BE2C (cell line): ENCODE measurements around the gene TRABD2B.

Experiments used
- DNase-seq: peaks from one replicate; pipeline ENCODE4 v3.0.0-alpha.2; 2020
- H3K27me3 ChIP-seq: fragments of 250-450 bp; sonication (Bioruptor Pico); 2 replicates; pipeline ENCODE4 v1.5.1; 2020; ENCODE audit warnings: mild to moderate bottlenecking
- H3K36me3 ChIP-seq: fragments of 250-450 bp; sonication (Bioruptor Pico); 2 replicates; pipeline ENCODE4 v1.5.1; 2020; ENCODE audit warnings: mild to moderate bottlenecking
- H3K4me1 ChIP-seq: fragments of 250-450 bp; sonication (Bioruptor Pico); 2 replicates; pipeline ENCODE4 v1.5.1; 2020
- H3K4me3 ChIP-seq: 2 replicates; pipeline ENCODE4 v1.5.1; 2011; ENCODE audit warnings: low read depth, low read length
- H3K9me3 ChIP-seq: fragments of 250-450 bp; sonication (Bioruptor Pico); 2 replicates; pipeline ENCODE4 v1.5.1; 2020
- TF ChIP-seq, protein P1 (sequence below): IDR thresholded peaks from 2 replicates; pipeline ENCODE4 v1.5.1; 2012; ENCODE audit warnings: mild to moderate bottlenecking, low read depth, low read length

Gene TRABD2B

DNA sequence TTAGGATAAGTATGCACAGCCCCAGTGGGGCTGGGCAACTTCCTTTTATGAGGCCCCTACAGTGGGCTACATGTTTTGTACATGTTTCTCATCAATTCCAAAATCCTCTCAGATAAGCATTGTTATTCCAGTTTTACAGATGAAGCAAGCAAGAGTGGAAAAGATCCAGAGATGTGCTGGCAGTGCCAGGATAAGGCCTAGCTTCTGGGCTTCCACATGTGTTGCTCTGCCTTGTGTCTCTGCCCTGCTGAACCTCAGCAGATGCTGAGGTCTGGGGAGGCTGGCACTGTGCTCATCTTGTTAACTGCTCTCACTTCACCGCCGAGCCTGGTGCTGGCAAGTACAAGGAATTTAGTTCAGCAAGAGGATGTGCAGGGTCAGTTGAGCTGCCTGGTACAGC, 202.1 kb downstream of the TRABD2B start:
- H3K36me3 ChIP-seq, result no peaks in the 10 kb centered on the region
- no peaks in the 10 kb centered on the region for H3K9me3 ChIP-seq
- no peak for DNase-seq
- H3K4me1 ChIP-seq, result no peaks in the 10 kb centered on the region
- TF ChIP-seq, protein P1, sequence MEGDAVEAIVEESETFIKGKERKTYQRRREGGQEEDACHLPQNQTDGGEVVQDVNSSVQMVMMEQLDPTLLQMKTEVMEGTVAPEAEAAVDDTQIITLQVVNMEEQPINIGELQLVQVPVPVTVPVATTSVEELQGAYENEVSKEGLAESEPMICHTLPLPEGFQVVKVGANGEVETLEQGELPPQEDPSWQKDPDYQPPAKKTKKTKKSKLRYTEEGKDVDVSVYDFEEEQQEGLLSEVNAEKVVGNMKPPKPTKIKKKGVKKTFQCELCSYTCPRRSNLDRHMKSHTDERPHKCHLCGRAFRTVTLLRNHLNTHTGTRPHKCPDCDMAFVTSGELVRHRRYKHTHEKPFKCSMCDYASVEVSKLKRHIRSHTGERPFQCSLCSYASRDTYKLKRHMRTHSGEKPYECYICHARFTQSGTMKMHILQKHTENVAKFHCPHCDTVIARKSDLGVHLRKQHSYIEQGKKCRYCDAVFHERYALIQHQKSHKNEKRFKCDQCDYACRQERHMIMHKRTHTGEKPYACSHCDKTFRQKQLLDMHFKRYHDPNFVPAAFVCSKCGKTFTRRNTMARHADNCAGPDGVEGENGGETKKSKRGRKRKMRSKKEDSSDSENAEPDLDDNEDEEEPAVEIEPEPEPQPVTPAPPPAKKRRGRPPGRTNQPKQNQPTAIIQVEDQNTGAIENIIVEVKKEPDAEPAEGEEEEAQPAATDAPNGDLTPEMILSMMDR, result no peak
- H3K4me3 ChIP-seq, result no peak overlapping the region
- H3K27me3 ChIP-seq, result no peaks in the 10 kb centered on the region

DNA sequence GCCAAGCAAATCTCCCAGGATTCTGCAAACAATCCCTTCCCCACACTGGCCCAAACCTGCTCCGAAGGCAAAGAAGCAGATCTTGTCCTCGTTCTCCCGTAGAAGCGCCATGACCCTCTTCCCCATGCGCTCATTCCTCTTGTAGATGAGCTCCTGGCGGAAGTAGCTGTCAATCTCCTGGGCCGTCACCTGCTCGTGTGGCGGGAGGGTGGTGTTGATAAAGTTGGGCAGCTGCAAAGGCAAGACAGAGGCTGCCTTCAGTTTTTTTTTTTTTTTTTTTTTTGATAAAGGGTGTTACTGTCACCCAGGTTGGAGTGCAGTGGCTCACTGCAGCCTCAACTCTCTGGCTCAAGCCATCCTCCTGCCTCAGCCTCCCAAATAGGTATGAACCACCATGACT, 202.7 kb downstream of the TRABD2B start:
- Histone ChIP-seq H3K36me3 (no peaks in the 10 kb centered on the region), H3K4me3 (no peak overlapping the region), H3K9me3 (no peaks in the 10 kb centered on the region), H3K27me3 (no peaks in the 10 kb centered on the region), H3K4me1 (no peaks in the 10 kb centered on the region)
- TF ChIP-seq, protein P1, result no peak
- DNase-seq, result no peak

DNA sequence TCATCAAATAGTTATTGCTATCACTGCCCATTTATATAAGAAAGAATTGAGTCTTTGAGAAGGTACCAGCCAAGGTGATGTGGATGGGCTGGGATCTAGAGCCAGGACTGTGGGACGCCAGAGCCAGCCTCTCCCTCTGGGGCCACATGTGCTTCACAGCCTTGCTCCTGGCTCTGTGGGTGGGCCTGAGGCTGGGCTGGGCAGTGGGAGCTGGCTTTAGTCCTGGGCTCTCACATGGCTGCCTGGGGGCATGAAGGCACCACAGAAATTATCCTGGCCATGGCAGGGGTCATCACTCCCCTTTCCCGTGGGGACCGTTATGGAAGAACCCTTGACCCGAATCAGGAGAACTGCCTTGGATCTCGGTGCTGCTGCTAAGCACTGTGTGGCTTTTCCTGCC, 203.1 kb downstream of the TRABD2B start:
- Histone ChIP-seq H3K4me1 (no peaks in the 10 kb centered on the region), H3K4me3 (no peak overlapping the region), H3K27me3 (no peaks in the 10 kb centered on the region), H3K9me3 (no peaks in the 10 kb centered on the region), H3K36me3 (no peaks in the 10 kb centered on the region)
- no peak for DNase-seq
- TF ChIP-seq, protein P1, result no peak

DNA sequence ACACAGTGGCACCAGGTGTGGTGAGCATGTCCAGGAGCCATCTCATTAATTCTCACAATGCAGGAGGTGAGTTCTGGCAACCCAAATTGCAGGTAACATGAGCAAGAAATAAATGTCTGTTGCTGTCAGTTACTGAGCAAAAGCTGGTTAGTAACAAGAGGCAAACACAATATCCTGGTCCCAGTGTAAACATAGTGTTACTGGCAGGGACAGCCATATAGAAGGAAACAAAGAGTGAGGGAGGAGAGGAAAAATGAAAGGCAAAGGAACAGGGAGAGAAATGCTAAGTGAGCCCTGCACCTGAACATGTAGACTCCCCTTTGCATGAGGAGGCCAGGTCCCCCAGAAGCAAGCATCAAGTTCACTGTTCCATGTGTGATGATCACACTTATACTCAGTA, 203.6 kb downstream of the TRABD2B start:
- TF ChIP-seq, protein P1, result no peak
- Histone ChIP-seq H3K36me3 (no peaks in the 10 kb centered on the region), H3K4me1 (no peaks in the 10 kb centered on the region), H3K27me3 (no peaks in the 10 kb centered on the region), H3K9me3 (no peaks in the 10 kb centered on the region), H3K4me3 (no peak overlapping the region)
- no peak for DNase-seq

DNA sequence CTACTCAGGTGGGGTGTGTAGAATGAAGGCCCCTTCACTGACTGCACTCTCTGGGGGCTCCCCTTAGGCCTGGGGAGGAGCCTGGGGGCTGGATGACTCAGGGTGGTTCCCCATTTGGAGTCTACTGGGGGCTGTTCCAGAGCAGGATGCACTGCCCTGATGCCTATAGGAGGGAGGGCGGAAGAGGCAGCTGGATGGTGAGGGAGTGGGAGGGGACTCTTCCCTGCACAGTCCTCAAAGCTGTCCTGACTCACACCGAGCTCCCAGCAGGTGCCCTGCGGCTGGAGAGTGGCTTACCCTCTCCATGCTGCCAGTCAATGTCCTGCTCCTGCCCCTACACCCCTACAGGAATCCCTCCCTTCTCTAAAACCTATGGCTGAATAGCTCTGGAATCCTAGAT, 204.4 kb downstream of the TRABD2B start:
- no peak for DNase-seq
- Histone ChIP-seq H3K36me3 (no peaks in the 10 kb centered on the region), H3K4me3 (no peak overlapping the region), H3K9me3 (no peaks in the 10 kb centered on the region), H3K27me3 (no peaks in the 10 kb centered on the region), H3K4me1 (no peaks in the 10 kb centered on the region)
- TF ChIP-seq, protein P1, result no peak

DNA sequence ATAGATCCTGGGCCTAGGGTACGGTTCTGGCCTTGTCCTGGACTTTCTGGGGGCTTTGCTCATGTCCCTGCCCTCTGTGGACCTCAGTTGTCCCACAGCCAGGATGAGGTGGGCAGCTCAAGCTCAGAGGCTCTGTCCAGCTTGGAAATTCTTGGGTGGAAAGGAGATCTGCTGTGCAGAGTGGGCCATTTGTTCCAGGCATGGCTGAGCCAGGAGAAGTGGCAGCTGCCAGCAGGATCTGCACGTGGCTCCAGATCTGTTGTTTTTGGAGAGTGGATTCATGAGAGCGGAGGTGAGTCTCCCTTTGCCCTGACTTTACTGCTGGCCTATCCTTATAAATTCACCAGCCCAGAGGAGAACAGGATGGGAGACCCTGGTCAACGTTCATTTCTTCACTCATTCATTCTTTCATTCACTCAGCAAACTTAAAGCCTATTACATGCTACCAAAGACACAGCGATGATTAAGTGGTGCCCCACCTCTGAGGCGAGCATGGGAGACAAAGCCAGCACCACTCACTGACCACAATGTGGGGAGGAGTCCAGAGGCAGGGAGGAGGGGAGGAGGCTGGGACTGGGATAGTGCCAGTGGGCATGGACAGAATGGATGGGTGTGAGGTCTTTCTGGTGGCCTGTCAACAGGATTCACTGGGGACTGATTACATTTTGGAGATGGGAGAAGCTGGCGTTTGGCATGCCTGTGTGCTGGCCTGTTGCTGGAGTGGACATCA, 205.1 kb downstream of the TRABD2B start:
- Histone ChIP-seq H3K4me1 (no peaks in the 10 kb centered on the region), H3K27me3 (no peaks in the 10 kb centered on the region), H3K36me3 (no peaks in the 10 kb centered on the region), H3K4me3 (no peak overlapping the region), H3K9me3 (no peaks in the 10 kb centered on the region)
- DNase-seq, result no peak
- TF ChIP-seq, protein P1, result no peak
